SU-DHL-6 (cell line): Measurements from ENCODE around the gene POU6F2.

Experiments used
- H2AFZ ChIP-seq: fragments of 200-600 bp; sonication (generic); 2 replicates; pipeline ENCODE4 v1.6.1; 2014; ENCODE audit warnings: low read depth, mild to moderate bottlenecking, moderate library complexity, mixed read lengths, antibody characterized with exemption, low read length; ENCODE audit not compliant: severe bottlenecking
- H3F3A ChIP-seq: fragments of 200-600 bp; shearing (Covaris generic); 2 replicates; pipeline ENCODE4 v1.6.0; 2016; ENCODE audit warnings: antibody characterized with exemption, mild to moderate bottlenecking; ENCODE audit not compliant: insufficient read depth
- H3K27ac ChIP-seq: fragments of 200-600 bp; sonication (generic); 2 replicates; pipeline ENCODE4 v1.5.1; 2016; ENCODE audit warnings: low read depth, mild to moderate bottlenecking, low read length, moderate library complexity, mixed read lengths
- H3K27me3 ChIP-seq: fragments of 200-600 bp; sonication (generic), shearing (Covaris generic); 2 replicates; pipeline ENCODE4 v1.6.0; 2014; ENCODE audit warnings: mild to moderate bottlenecking, low read length
- H3K36me3 ChIP-seq: fragments of 200-600 bp; sonication (generic); 2 replicates; pipeline ENCODE4 v1.6.1; 2014; ENCODE audit warnings: mild to moderate bottlenecking, low read length, mixed read lengths
- H3K4me2 ChIP-seq: fragments of 300-600, 200-600 bp; shearing (Covaris generic), sonication (generic); 2 replicates; pipeline ENCODE4 v1.6.0; 2014; ENCODE audit warnings: low read length, low read depth, mild to moderate bottlenecking; ENCODE audit not compliant: poor library complexity, severe bottlenecking
- H3K4me3 ChIP-seq: fragments of 200-600 bp; sonication (generic); 2 replicates; pipeline ENCODE4 v1.5.1; 2014; ENCODE audit warnings: antibody characterized with exemption, low read length, mild to moderate bottlenecking, mixed read lengths; ENCODE audit not compliant: insufficient read depth, poor library complexity, severe bottlenecking
- H3K79me2 ChIP-seq: fragments of 200-600 bp; sonication (generic); 2 replicates; pipeline ENCODE4 v1.6.1; 2014; ENCODE audit warnings: mild to moderate bottlenecking, low read length, moderate library complexity; ENCODE audit not compliant: insufficient read depth
- H3K9ac ChIP-seq: fragments of 200-600 bp; sonication (generic); 2 replicates; pipeline ENCODE4 v1.7.0; 2014; ENCODE audit warnings: mild to moderate bottlenecking, low read length
- H3K9me2 ChIP-seq: fragments of 200-600 bp; sonication (generic); replicated peaks from 2 replicates; pipeline ENCODE4 v1.6.1; 2014; ENCODE audit warnings: low read length; ENCODE audit not compliant: insufficient read depth
- H3K9me3 ChIP-seq: fragments of 200-600 bp; sonication (generic); 2 replicates; pipeline ENCODE4 v1.6.1; 2014; ENCODE audit warnings: low read length, mixed read lengths; ENCODE audit not compliant: insufficient read depth
- H4K20me1 ChIP-seq: fragments of 200-600 bp; sonication (generic); 2 replicates; pipeline ENCODE4 v1.6.1; 2014; ENCODE audit warnings: low read depth, mild to moderate bottlenecking, antibody characterized with exemption, low read length, moderate library complexity, mixed read lengths
- CTCF ChIP-seq: fragments of 200-600 bp; sonication (generic); IDR thresholded peaks from one replicate; pipeline ENCODE4 v1.5.1; 2017; ENCODE audit warnings: antibody characterized with exemption, mild to moderate bottlenecking, low read length, moderate library complexity; ENCODE audit not compliant: insufficient read depth, poor library complexity, severe bottlenecking
- EZH2phosphoT487 ChIP-seq: fragments of 200-600 bp; sonication (generic), shearing (Covaris generic); conservative IDR thresholded peaks from 2 replicates; pipeline ENCODE4 v1.6.1; 2018; ENCODE audit warnings: mild to moderate bottlenecking, antibody characterized with exemption, low read length, moderate library complexity, mixed read lengths

POU6F2 gene

GRCh38 chr7:39095875-39096619 is 118.3 kb downstream of the POU6F2 start:
- Histone ChIP-seq H3K36me3 (no peaks in the 10 kb centered on the region), H3F3A (no peaks in the 10 kb centered on the region), H3K4me2 (no peak overlapping the region), H3K9ac (no peak overlapping the region), H4K20me1 (no peaks in the 10 kb centered on the region), H3K27me3 (no peaks in the 10 kb centered on the region), H3K9me2 (no peaks in the 10 kb centered on the region), H3K27ac (no peak overlapping the region), H3K79me2 (no peaks in the 10 kb centered on the region), H3K9me3 (no peaks in the 10 kb centered on the region), H2AFZ (no peak overlapping the region), H3K4me3 (no peak overlapping the region)
- no peak for TF ChIP-seq EZH2phosphoT487
- TF ChIP-seq CTCF: no peak

- no peaks in the 10 kb centered on the region for H3K9me3 ChIP-seq
Observed at GRCh38 chr7:39098506-39098905, 120.8 kb downstream of the POU6F2 start.

GRCh38 chr7:39099146-39099545 is 121.4 kb downstream of the POU6F2 start:
- no peak overlapping the region for H3K4me3 ChIP-seq
- no peaks in the 10 kb centered on the region for H3K36me3 ChIP-seq
- H3K9ac ChIP-seq: no peak overlapping the region
- H3K9me3 ChIP-seq: no peaks in the 10 kb centered on the region
- no peaks in the 10 kb centered on the region for H3F3A ChIP-seq
- H2AFZ ChIP-seq: no peak overlapping the region
- no peak overlapping the region for H3K4me2 ChIP-seq
- no peak for TF ChIP-seq CTCF
- H3K27me3 ChIP-seq: no peaks in the 10 kb centered on the region
- H4K20me1 ChIP-seq: no peaks in the 10 kb centered on the region
- no peaks in the 10 kb centered on the region for H3K79me2 ChIP-seq
- H3K9me2 ChIP-seq: no peaks in the 10 kb centered on the region
- no peak overlapping the region for H3K27ac ChIP-seq

More at GRCh38 chr7:39098506-39098905, 120.8 kb downstream of the POU6F2 start:
- Histone ChIP-seq H3K9ac (no peak overlapping the region), H3K79me2 (no peaks in the 10 kb centered on the region), H3K9me2 (no peaks in the 10 kb centered on the region), H3K27ac (no peak overlapping the region), H3F3A (no peaks in the 10 kb centered on the region), H3K36me3 (no peaks in the 10 kb centered on the region), H2AFZ (no peak overlapping the region), H3K4me3 (no peak overlapping the region), H3K4me2 (no peak overlapping the region), H3K27me3 (no peaks in the 10 kb centered on the region), H4K20me1 (no peaks in the 10 kb centered on the region)
- TF ChIP-seq CTCF (no peak), EZH2phosphoT487 (no peak)
